KBM-7 (cell line): ENCODE data around the gene GIN1.
"Not testable (repeated sequence)": the region's sequence is repeated elsewhere in the genome, so short reads cannot be mapped to it uniquely, and the experiment has no call there.

Experiments used
- DNase-seq: peaks from one replicate; pipeline ENCODE4 v3.0.0-alpha.2; 2015
- in situ Hi-C: fragments of 300-500 bp; cut with MboI; formaldehyde crosslinking; loops from 2 replicates; pipeline ENCODE4 v1.14.3; 2020; ENCODE audit warnings: low sequenced_read_pairs, low pct_unique_long_range_greater_than_20kb, mixed read lengths

Gene GIN1

DNA sequence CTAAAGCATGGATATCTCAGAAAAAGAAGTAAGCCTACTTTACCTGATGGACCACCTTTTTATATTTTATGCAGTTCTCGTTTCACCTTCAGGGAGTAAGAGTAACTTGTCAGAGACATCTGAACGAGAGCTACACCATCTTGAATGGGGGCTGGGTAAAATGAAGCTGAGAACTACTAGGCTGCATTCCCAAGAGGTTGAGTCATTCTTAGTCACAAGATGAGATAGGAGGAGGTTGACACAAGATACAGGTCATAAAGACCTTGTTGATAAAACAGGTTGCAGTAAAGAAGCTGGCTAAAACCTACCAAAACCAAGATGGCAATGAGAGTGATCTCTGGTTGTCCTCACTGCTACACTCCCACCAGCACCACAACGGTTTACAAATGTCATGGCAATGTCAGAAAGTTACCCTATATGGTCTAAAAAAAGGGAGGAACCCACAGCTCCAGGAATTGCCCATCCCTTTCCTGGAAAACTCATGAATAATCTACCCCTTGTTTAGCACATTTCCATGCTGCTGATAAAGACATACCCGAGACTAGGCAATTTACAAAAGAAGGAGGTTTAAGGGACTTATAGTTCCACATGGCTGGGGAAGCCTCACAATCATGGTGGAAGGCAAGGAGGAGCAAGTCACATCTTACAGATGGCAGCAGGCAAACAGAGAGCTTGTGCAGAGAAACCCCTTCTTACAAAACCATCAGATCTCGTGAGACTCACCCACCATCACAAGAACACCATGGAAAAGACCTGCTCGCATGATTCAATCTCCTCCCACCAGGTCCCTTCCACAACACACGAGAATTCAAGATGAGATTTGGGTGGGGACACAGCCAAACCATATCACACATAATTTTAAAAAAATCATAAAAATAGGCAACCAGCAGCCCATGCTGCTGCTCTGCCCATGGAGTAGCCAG, 62.5 kb downstream of the GIN1 start:
- in situ Hi-C loops: no loop called here
- peak; percentile 17 for DNase-seq

DNA sequence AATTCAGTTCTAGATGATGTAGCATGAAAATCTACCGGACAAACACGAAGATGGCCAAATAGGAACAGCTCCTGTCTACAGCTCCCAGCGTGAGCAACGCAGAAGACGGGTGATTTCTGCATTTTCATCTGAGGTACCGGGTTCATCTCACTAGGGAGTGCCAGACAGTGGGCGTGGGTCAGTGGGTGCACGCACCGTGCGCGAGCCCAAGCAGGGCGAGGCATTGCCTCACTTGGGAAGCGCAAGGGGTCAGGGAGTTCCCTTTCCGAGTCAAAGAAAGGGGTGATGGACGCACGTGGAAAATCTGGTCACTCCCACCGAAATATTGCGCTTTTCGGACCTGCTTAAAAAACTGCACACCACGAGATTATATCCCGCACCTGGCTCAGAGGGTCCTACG, 73.2 kb downstream of the GIN1 start:
- in situ Hi-C loops, DNase-seq: not testable (repeated sequence)

DNA sequence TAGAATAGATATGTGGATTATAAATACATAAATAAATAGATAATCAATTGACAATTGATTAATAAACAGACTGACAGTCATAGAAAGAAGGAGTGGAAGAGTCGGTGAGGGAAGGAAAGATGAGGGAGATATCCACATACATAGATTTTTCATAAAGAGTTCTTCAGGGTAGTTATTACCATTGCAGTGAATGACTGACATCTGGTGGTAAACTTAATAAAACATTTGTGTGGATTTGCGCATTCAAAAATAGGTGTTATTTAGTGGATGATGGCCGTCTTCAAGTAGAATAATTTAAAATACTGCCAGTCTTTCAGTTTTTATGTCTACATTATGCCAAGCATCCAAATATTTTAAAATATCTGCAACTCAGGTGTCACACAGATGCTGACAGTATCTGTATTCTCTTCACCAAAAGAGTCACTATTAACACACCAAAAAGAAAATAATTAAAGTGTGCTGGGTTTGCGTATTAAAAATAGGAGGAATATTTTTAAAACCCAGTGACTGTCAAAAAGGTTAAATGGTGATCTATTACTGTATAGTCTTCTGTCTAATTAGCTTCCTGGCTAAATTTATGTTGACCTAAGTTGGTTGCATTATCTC, 78.8 kb downstream of the GIN1 start:
- peak; percentile 63 for DNase-seq
- in situ Hi-C loops: no loop called here

DNA sequence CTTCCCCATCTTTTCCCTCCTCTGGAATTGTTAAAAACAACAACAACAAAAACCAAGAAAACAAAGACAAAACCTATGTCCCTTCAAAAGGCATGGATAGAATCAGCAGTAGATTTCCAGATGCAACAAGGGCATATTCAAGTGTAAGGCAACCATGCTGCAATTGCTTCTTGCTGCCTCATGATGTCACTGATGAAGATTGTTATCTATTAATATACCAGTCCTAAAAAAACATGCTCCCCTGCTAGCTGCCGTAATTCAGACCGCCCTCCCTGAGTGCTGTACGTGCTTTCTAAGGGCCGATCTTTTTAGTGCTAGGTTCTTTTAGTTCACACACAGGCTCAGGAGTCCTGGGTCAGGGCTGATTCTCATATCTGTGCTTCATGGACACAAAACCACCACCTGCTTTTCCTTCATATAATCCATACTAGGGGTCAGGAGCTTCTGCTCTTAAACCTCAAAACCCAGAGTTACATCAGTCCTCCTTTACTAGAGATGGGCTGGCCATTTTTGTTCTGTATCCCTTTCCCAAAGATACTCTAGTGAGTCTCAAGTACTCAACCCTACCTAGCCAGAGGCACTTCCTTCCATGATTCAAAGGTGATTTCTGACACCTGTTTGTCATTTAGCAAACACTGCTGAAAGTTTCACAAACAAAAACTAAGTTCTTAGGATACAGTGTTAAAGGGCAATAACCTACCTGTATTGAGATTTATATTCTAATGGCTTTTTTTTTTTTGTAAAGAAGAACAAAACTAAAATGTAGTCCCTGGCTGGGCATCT, 82.1 kb downstream of the GIN1 start:
- DNase-seq: no peak
- in situ Hi-C loops: no loop called here

DNA sequence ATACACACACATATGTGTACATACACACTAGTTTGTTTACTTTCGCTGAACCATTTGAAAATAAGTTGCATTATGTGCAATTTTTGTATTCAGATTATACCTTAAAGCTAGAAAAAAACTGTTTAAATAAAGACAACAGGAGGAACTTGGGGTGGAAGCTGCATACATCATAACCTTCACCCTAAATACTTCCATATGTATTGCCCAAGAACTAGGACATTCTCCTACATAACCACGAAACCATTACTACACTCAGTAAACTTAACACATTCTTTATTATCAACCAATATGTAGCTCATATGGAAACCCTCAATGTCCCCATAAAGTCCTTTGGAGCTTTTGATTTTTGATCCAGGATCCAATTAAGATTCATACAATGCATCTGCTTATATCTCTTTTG, 83.3 kb downstream of the GIN1 start:
- in situ Hi-C loops: no loop called here
- DNase-seq: no peak
